HepG2 (cell line): ENCODE measurements around the gene GPALPP1. TPM values are rescaled to one million over a fixed set of nuclear protein-coding genes. Genes with fewer than 3 reads are reported as not detected.

ENCODE experiments used
- BHLHE40 ChIP-seq: IDR thresholded peaks from 2 replicates; pipeline ENCODE4 v1.6.1; 2011; ENCODE audit warnings: low read length, improper control_type of control experiment
- BRCA1 ChIP-seq: sonication (generic); formaldehyde crosslinking; IDR thresholded peaks from 2 replicates; pipeline ENCODE4 v1.4.0; 2020; ENCODE audit warnings: missing genetic modification reagents
- BRF2 ChIP-seq: sonication (generic); formaldehyde crosslinking; IDR thresholded peaks from 2 replicates; pipeline ENCODE4 v1.8.1; 2022; ENCODE audit warnings: mild to moderate bottlenecking, missing genetic modification reagents
- CSRNP2 ChIP-seq: sonication (generic); formaldehyde crosslinking; conservative IDR thresholded peaks from 2 replicates; pipeline ENCODE4 v1.8.0; 2022; ENCODE audit warnings: low read depth, missing genetic modification reagents
- ELF4 ChIP-seq: sonication (generic); formaldehyde crosslinking; IDR thresholded peaks from 2 replicates; pipeline ENCODE4 v1.5.0; 2020; ENCODE audit warnings: missing genetic modification reagents, mild to moderate bottlenecking, moderate library complexity, borderline replicate concordance
- FOXA3 ChIP-seq: IDR thresholded peaks from 2 replicates; pipeline ENCODE4 v1.6.1; 2016; ENCODE audit warnings: missing genetic modification reagents, missing compliant biosample characterization
- FOXK1 ChIP-seq: sonication (generic); formaldehyde crosslinking; IDR thresholded peaks from 2 replicates; pipeline ENCODE4 v1.4.0; 2020; ENCODE audit warnings: low read depth, missing genetic modification reagents, borderline replicate concordance
- HHEX ChIP-seq: IDR thresholded peaks from 2 replicates; pipeline ENCODE4 v1.6.1; 2016; ENCODE audit warnings: control low read depth
- HNRNPK ChIP-seq: fragments of 200-400 bp; formaldehyde crosslinking; IDR thresholded peaks from 2 replicates; pipeline ENCODE4 v1.6.1; 2018; ENCODE audit warnings: low read length, low read depth, moderate library complexity, mild to moderate bottlenecking; ENCODE audit not compliant: poor library complexity, severe bottlenecking
- HOXA7 ChIP-seq: sonication (generic); formaldehyde crosslinking; IDR thresholded peaks from 2 replicates; pipeline ENCODE4 v1.8.1; 2022; ENCODE audit warnings: mild to moderate bottlenecking, missing genetic modification reagents, moderate library complexity
- KDM5A ChIP-seq: fragments of 200-600 bp; sonication (generic); IDR thresholded peaks from 2 replicates; pipeline ENCODE4 v1.7.0; 2018; ENCODE audit warnings: antibody characterized with exemption, mild to moderate bottlenecking, low read length, borderline replicate concordance
- MYC ChIP-seq: sonication (generic); formaldehyde crosslinking; IDR thresholded peaks from 2 replicates; pipeline ENCODE4 v1.9.0; 2021; ENCODE audit warnings: missing genetic modification reagents, borderline replicate concordance
- NRL ChIP-seq: sonication (generic); formaldehyde crosslinking; IDR thresholded peaks from 2 replicates; pipeline ENCODE4 v1.5.0; 2020; ENCODE audit warnings: missing genetic modification reagents, mild to moderate bottlenecking, moderate library complexity, borderline replicate concordance
- PPARG ChIP-seq: conservative IDR thresholded peaks from 2 replicates; pipeline ENCODE4 v1.6.1; 2016; ENCODE audit warnings: missing biosample characterization, missing genetic modification reagents
- PREB ChIP-seq: sonication (generic); formaldehyde crosslinking; IDR thresholded peaks from 2 replicates; pipeline ENCODE4 v1.4.0; 2020; ENCODE audit warnings: missing genetic modification reagents
- RNF219 ChIP-seq: sonication (generic); formaldehyde crosslinking; IDR thresholded peaks from 2 replicates; pipeline ENCODE4 v1.5.0; 2020; ENCODE audit warnings: mild to moderate bottlenecking, missing genetic modification reagents
- SRSF9 ChIP-seq: fragments of 200-400 bp; formaldehyde crosslinking; IDR thresholded peaks from 2 replicates; pipeline ENCODE4 v1.6.1; 2018; ENCODE audit warnings: borderline replicate concordance, mild to moderate bottlenecking, low read depth, low read length; ENCODE audit not compliant: insufficient read depth, poor library complexity, severe bottlenecking
- SYNCRIP ChIP-seq: fragments of 200-400 bp; formaldehyde crosslinking; IDR thresholded peaks from 2 replicates; pipeline ENCODE4 v1.6.1; 2018; ENCODE audit warnings: mild to moderate bottlenecking, low read depth, low read length; ENCODE audit not compliant: insufficient read depth
- TARDBP ChIP-seq: sonication (generic); formaldehyde crosslinking; IDR thresholded peaks from 2 replicates; pipeline ENCODE4 v1.8.0; 2022; ENCODE audit warnings: mild to moderate bottlenecking, missing genetic modification reagents
- TEAD2 ChIP-seq: sonication (generic); formaldehyde crosslinking; IDR thresholded peaks from 2 replicates; pipeline ENCODE4 v1.9.0; 2021; ENCODE audit warnings: missing genetic modification reagents
- ZFP36L2 ChIP-seq: sonication (generic); formaldehyde crosslinking; IDR thresholded peaks from 2 replicates; pipeline ENCODE4 v1.4.0; 2020; ENCODE audit warnings: missing genetic modification reagents
- ZNF530 ChIP-seq: sonication (generic); formaldehyde crosslinking; IDR thresholded peaks from 2 replicates; pipeline ENCODE4 v1.5.0; 2020; ENCODE audit warnings: low read depth, mild to moderate bottlenecking, missing genetic modification reagents
- ZNF563 ChIP-seq: sonication (generic); formaldehyde crosslinking; IDR thresholded peaks from 2 replicates; pipeline ENCODE4 v1.8.0; 2022; ENCODE audit warnings: mild to moderate bottlenecking, moderate library complexity, missing genetic modification reagents
- ZSCAN29 ChIP-seq: sonication (generic); formaldehyde crosslinking; conservative IDR thresholded peaks from 2 replicates; pipeline ENCODE4 v1.4.0; 2020; ENCODE audit warnings: mild to moderate bottlenecking, missing genetic modification reagents
- polyA plus RNA-seq, 8 experiments: library from polyadenylated mRNA; depleted of rRNA in 3 of 8; stranded (reverse) in 7 of 8; unstranded in 1 of 8; fragments of >200 nt; fragmentation: Illumina TruSeq in 4 of 8; extraction: Trizol in 4 of 8; gene quantifications; 2 replicates each; pipeline versions ENCODE4 v1.2.1 to v1.2.3, GENCODE V29; 2011 to 2016; ENCODE audit warnings: low read depth in 4 of 8, missing spikeins in 1 of 8, mixed read lengths in 1 of 8; ENCODE audit not compliant: insufficient read depth in 1 of 8
- total RNA-seq, 5 experiments: library from RNA; depleted of rRNA; stranded (reverse); fragments of >200 nt; fragmentation: Illumina TruSeq; extraction: Trizol; gene quantifications; 2 replicates each; pipeline ENCODE4 v1.2.3, GENCODE V29; 2016; ENCODE audit warnings: low read depth in 1 of 5

The GPALPP1 gene
- total and polyA plus RNA-seq, 2 of the 13 experiments (the other 11 are each of a cell fraction or from before 2014, with no cell fraction given): 12.1 to 23.1 TPM

GRCh38 chr13:44989071-44989889 lies at the start of gene GPALPP1, which contains the start of gene NUFIP1 (continued):
- 0 out of 2 replicates have a peak, but pooled peaks have one; percentile 70 for TF ChIP-seq RNF219 (CRISPR knock-in tag)
- TF ChIP-seq BRCA1 (CRISPR knock-in tag): no peak
- peak; percentile 95 for TF ChIP-seq BHLHE40
- peak; percentile 47; the same call in 1 of the 2 replicates for TF ChIP-seq FOXA3
- TF ChIP-seq ZNF563 (CRISPR knock-in tag): peak; percentile 51
- TF ChIP-seq KDM5A: peak; percentile 97
- TF ChIP-seq ZSCAN29 (CRISPR knock-in tag): no peak
- peak; percentile 94 for TF ChIP-seq MYC (CRISPR knock-in tag)
- TF ChIP-seq FOXK1 (CRISPR knock-in tag): peak; percentile 86; the same call in 1 of the 2 replicates
- TF ChIP-seq HOXA7 (CRISPR knock-in tag): no peak
- TF ChIP-seq NRL (CRISPR knock-in tag): no peak; the same call in 1 of the 2 replicates
- peak; percentile 90 for TF ChIP-seq TARDBP (CRISPR knock-in tag)
- no peak for TF ChIP-seq CSRNP2 (CRISPR knock-in tag)
- TF ChIP-seq HHEX (CRISPR knock-in tag): no peak
- TF ChIP-seq PREB: no peak
- no peak for TF ChIP-seq HNRNPK
- TF ChIP-seq TEAD2 (CRISPR knock-in tag): no peak
- no peak for TF ChIP-seq ELF4 (CRISPR knock-in tag)
- no peak for TF ChIP-seq SRSF9
- no peak for TF ChIP-seq ZFP36L2 (CRISPR knock-in tag)
- no peak for TF ChIP-seq PPARG (CRISPR knock-in tag)
- 0 out of 2 replicates have a peak, but pooled peaks have one; percentile 45 for TF ChIP-seq BRF2 (CRISPR knock-in tag)
- TF ChIP-seq SYNCRIP: no peak
- no peak for TF ChIP-seq ZNF530
